HG02759 (cell line): ENCODE measurements around the gene TRIO.

Experiments used
- ATAC-seq: cut with Tn5 transposase; IDR thresholded peaks from one replicate; pipeline ENCODE4 v1.9.1; 2021; ENCODE audit warnings: mild to moderate bottlenecking, moderate library complexity; ENCODE audit not compliant: unreplicated experiment

TRIO gene

DNA sequence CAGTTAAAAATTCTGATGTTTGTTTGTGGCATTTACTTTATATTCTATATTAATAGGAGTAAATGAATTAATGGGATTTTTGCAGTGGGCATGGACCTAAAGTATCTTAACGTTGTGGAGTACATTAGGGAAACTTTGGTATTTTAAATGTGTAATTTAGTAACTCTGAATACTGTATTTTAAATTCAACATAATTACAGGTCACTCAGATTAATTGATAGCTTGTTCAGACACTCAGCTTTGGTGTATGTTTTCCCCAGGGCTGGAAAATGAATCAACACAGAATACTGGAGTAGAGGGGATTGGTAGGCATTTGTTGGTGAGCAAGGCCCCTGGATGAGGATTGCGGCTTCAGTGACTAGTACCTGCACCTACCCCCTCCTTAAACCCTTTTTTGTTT, 117.5 kb downstream of the TRIO start:
- no peak for ATAC-seq

DNA sequence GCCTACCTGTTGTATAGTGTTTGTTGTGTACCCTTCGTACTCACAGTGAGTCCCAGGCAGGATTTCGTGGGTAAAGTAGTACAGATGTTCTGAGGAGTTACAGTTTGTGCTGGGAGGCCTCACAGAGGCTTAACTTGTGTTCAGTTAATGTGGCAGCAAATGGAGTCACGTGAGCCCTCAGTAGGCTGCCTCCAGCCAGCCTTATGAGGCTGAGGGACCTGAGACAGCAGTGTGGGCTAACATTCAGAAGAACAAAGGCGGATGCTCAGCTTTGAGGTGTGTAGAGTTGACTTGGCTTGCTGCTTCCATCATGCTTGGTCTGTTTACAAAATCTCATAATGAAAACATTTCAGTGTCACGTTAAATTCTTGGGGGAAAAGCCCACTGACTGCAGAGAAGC, 118.1 kb downstream of the TRIO start:
- peak; percentile 32 for ATAC-seq

DNA sequence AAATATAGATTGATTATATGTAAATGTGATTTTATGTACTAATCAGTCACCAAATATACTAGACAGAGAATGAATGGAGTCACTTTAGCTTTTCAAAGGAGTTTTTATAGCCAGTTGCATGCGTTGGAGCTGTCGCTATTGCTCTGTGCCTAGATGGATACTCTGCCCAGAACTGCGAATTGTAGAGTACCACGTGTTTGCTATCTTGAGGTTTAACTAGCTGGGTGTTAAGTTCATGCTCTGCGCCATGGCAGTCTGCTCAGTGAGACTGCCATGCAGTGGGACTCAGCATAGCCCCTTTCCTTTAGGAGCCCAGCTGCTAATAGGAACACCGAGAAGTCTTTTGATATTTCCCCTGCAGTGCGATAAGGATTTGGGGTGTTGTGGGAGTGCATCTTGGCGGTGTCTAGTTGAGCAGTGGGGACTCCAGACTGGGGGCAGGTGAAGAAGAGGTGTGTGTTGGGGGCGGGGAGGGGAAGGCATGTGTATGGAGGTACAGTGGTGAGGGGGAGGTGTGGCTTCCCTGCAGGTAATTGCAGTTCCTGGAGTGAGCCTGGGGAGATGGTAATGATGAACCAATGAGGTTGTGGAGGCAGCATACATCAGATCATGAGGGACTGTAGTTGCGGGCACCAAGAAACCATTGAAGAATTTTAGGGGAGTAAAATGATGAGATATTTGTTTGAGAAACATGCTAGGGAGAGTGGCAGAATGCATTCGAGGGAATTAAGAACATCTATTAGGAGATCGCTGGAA, 118.9 kb downstream of the TRIO start:
- ATAC-seq: no peak

DNA sequence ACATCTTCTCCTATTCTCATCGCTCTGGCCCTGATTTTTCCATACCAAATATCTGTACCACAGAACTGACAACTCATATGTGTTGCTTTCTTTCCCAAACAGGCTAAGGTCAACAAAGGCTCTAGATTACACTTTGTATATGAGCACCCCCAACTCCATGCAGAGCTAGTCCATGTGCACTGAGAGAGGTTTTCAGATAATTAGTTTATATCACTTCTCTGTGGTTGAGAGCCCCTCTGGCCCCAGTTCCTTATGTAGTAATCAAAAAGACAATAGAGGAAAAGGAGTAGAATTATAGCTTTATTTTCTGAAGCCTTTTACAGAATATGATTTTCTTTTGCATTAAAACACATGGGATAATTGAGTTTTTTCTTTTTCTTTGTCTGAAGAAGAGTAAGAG, 120.0 kb downstream of the TRIO start:
- no peak for ATAC-seq

DNA sequence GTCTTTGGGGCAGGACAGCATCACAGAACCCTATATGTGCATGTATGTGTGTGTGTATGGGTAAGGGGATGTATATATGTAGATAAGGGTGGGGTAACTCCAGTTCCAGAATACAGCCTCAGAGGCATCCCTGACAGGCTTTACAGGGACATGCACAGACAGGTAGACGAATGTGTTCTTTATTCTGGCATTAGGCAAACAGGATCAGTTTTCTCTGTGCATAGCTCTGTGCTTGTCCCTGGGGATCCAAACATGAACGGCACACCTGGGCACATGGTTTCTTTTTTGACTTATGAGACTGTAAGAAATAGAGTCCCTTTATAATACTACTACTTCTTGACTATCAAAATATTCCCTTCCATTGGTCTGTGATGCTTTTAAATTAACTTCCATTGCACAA, 120.6 kb downstream of the TRIO start:
- ATAC-seq: no peak

DNA sequence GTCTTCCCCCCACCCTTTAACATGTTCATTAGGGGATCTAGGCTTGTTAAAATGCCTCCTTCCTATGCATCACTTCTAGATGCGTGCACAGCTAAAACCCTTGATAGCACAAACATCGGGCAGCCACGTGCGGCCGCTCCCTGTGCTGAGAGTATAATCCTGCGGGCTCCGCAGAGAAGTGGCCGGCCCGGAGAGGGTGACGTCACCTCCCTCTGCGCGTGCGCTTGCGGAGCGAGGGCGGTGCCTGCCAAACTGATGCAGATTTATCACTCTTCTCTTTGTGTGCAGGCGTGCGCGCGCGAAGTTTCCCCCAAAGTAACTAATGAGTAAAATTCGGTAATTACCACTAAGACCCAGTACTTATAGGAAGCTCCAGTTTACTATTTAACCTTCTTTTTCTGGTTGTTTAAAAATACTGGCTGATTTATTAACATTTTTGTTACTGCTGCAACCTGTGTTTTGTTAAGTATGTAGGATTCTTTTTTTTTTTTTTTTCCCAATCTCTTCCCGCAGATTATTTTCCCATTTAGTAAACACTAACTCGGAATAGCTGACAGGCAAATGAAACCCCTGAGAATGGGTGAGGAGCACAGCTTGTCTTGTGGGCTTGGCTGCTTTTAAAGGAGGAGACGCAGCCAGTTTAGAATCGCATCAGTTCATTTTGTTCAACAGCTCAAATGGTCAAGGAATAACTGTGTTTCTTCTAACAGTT, 121.6 kb downstream of the TRIO start:
- peak; percentile 84 for ATAC-seq

DNA sequence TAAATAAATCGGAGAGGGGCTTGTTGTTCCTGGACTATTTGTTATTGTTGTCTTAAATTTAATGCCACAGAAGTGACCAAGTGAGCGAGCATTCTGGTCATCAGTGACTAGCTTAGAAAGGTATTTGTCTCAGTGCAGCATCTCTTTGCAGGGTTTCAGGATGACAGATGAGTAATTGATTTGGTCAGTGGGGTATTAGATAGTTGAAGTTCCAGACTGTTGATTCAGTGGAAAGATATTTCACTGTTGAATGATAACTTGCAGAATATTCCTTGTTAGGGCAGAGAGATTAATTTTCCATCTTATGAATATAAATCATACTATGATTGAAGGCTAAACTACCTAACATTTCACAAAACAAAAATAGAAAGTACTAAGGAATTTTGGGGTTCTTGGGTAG, 122.4 kb downstream of the TRIO start:
- no peak for ATAC-seq

DNA sequence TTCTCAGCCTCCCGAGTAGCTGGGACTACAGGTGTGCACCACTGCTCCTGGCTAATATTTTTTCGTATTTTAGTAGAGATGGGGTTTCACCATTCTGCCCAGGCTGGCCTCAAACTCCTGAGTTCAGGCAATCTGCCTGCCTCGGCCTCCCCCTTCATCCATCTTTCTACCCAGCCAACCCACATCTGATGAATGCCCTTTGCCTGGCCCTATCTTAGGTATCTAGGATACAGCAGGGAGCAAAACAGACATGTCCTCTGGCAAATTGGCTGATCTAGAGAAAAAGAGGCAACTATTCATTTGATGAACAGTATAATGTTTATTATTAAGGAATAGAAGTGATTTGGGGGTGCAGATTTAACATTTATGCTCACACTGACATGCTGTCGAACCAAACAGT, 123.0 kb downstream of the TRIO start:
- ATAC-seq: no peak

DNA sequence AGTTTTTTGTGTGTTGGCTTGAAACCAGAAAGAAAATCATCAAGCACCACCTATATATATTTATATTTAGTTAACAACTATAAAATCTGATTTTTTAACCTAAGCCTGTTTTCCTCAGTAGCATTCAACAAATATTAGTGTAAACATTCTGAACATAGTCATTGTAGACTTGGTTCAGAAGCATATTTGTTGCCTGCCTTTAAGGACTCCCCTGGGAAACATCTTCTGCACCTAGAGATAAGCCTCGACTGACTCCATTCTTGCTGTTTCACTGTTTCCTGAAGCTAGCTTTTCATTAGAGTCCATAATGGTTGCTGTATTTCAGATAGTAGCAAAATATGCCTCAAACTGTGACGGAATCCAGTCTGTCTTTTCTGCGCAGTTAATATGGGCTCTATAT, 123.5 kb downstream of the TRIO start:
- no peak for ATAC-seq

DNA sequence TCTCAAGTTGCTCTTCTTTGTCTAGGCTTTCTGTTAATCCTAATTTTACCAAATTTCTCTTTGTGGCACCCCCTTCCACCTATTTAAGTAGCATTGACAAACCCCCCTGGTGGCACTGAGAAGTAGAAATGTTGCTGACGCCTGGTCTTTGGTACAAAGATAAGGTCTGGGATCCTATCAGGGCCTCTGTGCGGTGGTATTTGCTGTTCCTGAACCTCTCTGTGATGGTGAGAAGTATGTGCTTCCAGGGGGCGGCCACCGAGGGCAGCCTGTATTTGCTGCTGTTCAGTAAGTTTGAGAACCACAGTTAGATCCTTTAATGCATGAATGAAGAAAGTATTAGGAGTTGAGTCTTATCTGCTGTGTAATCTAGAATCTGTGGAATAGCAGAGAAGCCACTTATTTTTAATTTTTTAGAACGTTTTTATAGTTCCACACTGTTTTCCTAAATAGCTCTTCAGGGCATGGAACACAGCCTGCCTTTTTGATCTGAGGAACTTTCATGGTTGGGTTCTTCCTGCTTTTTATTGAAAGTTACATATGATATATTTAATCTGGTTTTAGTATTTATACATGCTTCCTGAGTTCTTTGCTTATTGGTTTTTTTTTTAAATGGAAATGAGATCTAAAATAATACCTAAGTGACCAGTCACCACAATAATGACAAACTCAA, 124.2 kb downstream of the TRIO start:
- no peak for ATAC-seq

DNA sequence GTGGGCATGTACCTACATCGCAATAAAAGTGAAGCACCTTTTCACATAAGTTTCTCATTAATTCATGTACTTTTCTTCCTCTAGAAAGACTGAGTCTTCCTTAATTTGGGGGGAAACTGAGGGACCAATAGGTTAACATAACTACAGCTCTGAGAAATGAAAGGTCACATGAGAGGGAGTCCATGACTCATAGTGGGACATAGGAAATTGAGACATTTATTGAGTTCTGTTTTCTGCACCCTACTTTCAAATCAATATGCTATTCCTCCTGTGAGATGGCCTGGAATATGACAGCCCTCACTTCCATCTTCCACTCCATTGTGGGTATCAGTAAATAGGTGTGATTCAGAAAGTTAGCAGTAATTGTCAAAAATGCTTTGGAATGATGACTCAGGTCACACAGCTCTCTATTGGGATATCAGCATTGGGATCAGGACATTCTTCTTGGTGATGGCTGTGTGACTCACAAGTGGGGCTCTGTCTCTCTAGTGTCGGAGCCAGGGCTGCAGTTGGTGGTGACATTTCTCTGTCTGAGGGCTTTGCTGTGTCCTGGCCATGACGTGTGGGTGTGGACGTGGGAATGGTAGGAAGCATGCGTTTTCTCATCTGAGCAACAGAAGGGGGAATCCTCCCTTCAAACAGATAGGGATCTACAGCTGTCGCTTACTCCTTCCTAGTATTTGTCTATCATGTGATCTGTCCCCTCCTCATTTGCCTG, 125.0 kb downstream of the TRIO start:
- no peak for ATAC-seq

DNA sequence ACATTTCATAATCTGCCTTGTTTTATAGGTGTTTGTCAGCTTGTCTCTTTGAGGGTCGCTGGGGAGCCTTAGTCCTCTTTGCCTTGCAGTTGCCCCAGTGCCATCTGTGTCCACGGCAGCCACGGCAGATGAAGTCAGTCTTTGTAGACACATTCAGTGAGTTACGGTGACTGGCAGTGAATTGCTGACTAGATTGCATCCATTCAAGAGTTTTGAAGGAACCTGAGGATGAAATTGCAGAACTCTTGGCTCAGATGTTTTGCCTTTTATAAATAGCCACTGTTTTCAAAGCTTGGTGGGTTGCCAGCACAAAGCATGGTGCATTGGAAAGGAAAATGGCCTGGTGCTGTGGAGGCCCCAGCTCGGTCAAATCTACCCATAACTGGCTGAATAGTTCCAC, 125.6 kb downstream of the TRIO start:
- ATAC-seq: no peak

DNA sequence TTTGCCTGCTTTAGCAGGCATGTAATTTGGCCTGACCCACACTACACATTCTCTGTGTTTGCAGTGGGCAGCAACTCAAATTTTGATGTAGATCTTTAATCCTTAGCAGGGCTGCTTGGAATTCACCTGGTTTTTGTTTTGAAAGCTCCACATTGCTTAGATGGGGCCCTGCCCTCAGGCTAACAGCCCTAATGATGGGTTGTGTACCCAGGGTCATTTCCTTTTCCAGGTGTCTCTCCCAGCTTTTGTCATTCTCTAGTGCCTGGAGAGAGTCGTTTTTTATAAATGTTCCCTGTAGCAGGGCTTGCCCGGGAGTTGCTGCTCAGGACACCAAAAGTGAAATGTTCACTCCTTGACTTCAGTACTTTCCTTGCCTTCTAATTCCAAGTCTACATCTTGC, 126.3 kb downstream of the TRIO start:
- ATAC-seq: no peak

DNA sequence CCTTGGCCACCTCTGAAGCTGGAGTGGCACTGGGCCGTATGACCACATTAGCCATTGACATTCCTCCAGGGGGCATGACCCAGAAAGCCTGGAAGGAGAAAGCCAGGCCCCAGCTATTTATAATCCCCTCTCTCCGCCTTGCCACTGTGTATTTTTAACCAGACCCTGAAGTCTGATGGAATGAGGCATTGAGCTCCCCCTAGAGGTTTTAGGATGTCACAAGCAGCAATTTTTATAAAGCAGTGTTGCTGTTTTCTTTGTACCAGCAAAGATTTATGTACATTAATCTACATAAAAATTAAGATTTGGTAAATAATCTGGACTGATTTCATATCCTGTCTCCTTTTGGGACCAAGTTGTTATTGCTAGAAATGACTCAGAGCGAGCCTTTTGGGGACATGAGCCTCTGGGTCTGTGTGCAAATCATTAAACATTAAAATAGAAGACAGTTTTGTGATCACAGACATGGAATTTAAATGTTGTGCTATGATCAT, 127.1 kb downstream of the TRIO start:
- peak; percentile 53 for ATAC-seq

DNA sequence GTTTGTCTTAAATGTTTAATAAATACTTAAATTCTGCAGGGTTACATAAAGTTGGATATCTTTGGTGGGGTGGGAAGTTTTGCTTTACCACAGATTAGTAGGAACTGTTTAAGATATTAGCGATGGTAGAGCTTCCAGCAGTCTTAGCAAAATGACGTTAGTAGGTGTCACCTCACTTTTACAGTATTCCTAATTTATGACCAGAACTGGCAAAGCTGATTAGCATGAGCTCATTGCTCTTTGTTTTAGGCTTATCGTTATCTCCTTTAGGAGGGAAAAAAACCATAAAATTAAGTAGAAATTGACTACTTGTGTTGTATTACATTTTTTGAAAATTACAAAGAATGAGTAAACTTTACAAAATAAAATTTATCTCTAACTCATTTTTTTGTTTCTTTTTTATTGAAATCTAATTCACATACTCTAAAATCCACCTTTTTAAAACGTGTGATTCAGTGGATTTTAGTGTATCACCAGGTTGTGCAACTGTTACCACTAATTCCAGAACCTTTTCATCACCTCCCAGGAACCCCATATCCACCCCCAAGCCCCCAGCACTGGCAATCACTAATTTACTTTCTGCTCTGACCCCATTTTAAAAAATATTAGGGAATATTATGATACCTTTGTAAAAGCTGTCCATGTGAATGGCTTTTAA, 129.5 kb downstream of the TRIO start:
- no peak for ATAC-seq

DNA sequence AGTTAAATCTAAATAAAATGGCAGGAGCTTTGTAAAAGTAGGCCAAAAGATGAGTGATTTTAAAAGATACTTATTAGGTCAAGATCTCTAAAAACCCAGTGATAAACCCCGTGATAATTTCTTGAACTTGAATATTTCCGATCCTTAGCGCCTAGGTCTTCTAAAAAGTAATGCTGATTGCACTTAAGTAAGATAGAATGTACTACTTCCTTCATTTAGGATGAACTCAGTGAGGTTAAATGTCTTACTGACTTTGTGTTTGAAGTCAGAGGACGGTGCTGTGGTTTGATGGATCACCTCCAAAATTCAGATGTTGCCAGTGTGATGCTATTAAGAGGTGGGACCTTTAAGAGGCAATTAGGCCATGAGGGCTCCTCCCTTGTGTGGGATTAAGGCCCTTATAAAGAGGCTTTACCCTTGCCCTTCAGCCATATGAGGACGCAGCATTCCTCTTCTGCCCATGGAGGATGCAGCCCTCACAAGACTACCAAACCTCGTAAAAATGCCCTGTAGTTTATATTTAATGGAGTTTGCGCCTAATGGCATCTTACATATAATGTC, 130.1 kb downstream of the TRIO start:
- no peak for ATAC-seq

DNA sequence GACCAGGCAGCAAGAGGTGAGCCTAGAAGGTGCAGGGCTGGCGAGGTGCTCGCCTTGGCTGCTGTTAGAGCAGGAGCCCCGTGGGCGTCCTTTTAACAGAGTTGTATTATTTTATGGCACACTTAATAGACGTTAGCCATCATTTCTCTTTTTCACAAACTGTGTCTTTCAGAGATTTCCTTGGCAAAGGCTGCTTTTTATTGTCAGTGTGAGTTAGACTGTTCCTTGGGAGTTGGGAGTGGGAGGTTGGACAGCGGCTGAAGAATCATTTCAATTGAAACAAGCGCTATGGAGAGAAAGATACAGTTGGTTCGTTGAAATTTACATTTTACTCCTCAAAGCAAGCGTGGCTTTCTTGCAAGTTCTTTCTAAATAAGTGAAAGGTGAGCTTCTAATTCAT, 133.2 kb downstream of the TRIO start:
- no peak for ATAC-seq

DNA sequence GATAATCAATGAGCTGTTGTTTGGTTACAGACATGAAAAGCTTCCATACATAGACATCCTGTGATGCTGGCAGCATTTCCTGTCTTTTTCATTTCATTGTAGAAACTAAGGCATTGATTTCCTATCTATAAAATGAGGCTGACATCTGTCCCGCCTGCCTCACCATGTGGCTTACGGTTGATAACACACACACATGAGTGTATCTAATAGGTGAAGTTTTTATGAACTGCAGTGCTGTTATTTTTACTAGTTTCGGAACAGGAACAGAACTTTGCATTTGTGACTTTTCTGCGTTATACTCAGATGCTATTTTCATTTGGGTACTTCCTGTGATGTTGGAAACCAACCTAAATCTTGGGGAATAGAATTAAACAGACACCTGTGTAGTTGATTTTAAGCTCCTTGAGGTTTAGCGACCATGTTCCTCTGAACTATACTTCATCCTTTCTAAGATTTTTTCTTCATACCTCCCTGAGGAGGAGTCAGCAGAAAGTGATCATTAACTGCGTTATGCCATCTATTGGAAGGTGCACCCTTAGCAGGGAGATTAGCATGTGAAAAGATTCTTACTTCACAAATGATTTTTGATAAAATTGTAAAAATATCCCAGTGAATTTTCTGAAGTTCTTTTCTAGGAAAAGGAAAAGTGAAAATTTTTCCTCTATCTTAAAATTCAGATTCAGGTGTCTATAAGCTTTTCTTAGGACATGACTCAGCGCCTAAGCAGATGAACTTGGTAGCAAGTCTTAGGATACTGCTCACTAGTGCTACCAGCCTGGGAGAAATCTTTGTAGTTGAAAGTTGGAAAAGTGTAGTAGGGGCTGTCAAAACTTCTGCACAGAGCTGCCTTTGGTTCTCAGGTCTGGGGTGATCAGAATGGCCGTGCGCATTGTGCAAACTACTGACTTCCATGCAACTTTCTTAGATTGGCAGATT, 134.5 kb downstream of the TRIO start:
- peak; percentile 50 for ATAC-seq

DNA sequence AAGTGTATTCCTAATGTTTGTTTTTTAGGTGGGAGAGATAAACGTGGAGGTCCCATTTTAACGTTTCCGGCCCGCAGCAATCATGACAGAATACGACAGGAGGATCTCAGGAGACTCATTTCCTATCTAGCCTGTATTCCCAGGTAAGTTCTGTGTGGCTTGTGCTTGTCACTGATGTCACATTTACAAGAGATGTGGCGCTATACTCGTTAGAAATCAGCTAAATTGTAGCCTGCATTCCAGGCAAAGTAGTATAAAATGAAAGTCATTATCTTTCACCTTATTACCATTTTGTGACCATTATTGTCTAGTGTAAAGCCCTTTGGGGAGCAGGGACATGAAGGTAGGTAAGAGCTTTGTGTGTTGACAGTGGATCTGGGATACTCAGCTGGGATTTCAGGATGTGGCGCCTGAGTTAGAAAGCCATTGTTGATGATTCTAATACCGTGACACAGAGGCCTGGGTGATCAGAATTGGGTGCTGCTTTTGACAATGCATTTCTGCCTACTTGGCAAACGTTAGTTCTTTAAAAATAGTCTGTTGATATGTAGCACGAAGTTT, 137.2 kb downstream of the TRIO start:
- ATAC-seq: no peak
